ENCODE data around the gene PCGF3.
A peak's percentile ranks its signal among the peaks of the same experiment; 100 is the strongest.
"Not testable (repeated sequence)": the region's sequence is repeated elsewhere in the genome, so short reads cannot be mapped to it uniquely, and the experiment has no call there.

PCGF3 gene

GRCh38 chr4:683247-683897 lies 22.3 kb upstream of the PCGF3 start:
- DNase-seq: no peak

GRCh38 chr4:683982-684622 lies 21.5 kb upstream of the PCGF3 start:
- peak; percentile 51 for DNase-seq

- no peak for DNase-seq
Measured at GRCh38 chr4:684623-685327, 20.9 kb upstream of the PCGF3 start.

- no peak for DNase-seq
Measured at GRCh38 chr4:685679-686412, 19.8 kb upstream of the PCGF3 start.

GRCh38 chr4:686413-687040 lies 19.1 kb upstream of the PCGF3 start:
- DNase-seq: no peak

- DNase-seq: no peak
Measured at GRCh38 chr4:687048-687970, 18.3 kb upstream of the PCGF3 start.

GRCh38 chr4:687971-688853 lies 17.4 kb upstream of the PCGF3 start:
- DNase-seq: no peak

- no peak for DNase-seq
Measured at GRCh38 chr4:688854-689681, 16.6 kb upstream of the PCGF3 start, which contains the start of gene SLC49A3. Gene SLC49A3, minus strand, starts transcription at chr4:689151. Its CDS starts 24 bp downstream, at chr4:689127.

- DNase-seq: no peak
Measured at GRCh38 chr4:689723-690122, 15.9 kb upstream of the PCGF3 start.

GRCh38 chr4:692771-693554 lies 12.7 kb upstream of the PCGF3 start:
- no peak for DNase-seq

- DNase-seq: not testable (repeated sequence)
Measured at GRCh38 chr4:694341-694940, 11.2 kb upstream of the PCGF3 start.

- DNase-seq: no peak
Measured at GRCh38 chr4:699816-700580, 5.6 kb upstream of the PCGF3 start.

GRCh38 chr4:700587-701264 lies 4.9 kb upstream of the PCGF3 start:
- DNase-seq: no peak

GRCh38 chr4:702618-703048 lies 3.0 kb upstream of the PCGF3 start:
- DNase-seq: no peak

- no peak for DNase-seq
Measured at GRCh38 chr4:703336-704197, 2.1 kb upstream of the PCGF3 start.
